ENCODE measurements around the gene RRP9.

DNA sequence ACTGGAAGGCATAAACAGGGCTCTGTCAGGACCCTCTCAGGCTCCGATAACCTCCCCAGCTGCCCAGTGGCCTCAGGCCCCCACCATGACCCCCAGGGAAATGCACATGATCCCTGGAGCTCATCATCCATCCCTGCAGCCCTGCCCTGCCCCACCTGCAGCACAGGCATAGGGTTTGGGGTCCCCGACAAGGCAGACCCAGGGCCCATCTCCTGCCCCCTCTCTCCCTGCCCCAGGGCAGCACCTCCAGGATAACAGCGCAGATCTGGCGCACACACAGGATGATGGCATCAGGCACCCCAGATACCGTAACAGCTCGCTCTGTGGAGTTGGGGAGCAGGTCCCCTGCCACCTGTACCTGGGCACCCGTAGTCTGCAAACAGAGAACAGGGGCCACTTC, 17.9 kb upstream of the RRP9 start:
- TF ChIP-seq, protein P1, sequence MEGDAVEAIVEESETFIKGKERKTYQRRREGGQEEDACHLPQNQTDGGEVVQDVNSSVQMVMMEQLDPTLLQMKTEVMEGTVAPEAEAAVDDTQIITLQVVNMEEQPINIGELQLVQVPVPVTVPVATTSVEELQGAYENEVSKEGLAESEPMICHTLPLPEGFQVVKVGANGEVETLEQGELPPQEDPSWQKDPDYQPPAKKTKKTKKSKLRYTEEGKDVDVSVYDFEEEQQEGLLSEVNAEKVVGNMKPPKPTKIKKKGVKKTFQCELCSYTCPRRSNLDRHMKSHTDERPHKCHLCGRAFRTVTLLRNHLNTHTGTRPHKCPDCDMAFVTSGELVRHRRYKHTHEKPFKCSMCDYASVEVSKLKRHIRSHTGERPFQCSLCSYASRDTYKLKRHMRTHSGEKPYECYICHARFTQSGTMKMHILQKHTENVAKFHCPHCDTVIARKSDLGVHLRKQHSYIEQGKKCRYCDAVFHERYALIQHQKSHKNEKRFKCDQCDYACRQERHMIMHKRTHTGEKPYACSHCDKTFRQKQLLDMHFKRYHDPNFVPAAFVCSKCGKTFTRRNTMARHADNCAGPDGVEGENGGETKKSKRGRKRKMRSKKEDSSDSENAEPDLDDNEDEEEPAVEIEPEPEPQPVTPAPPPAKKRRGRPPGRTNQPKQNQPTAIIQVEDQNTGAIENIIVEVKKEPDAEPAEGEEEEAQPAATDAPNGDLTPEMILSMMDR (IDR thresholded peaks at IDR 0.05; ENCODE audit: low read depth, low read length), result no peak
- no peak for TF ChIP-seq POLR2A (IDR thresholded peaks at IDR 0.05; ENCODE audit: extremely low read depth, insufficient read length)
- TF ChIP-seq, protein P2, sequence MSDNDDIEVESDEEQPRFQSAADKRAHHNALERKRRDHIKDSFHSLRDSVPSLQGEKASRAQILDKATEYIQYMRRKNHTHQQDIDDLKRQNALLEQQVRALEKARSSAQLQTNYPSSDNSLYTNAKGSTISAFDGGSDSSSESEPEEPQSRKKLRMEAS (IDR thresholded peaks at IDR 0.05; ENCODE audit: low read depth, low read length), result no peak
